ENCODE results near the gene DNAAF1.

GRCh38 chr16:84165746-84166145 is 20.6 kb downstream of the DNAAF1 start:
- TF ChIP-seq CTCF (IDR thresholded peaks at IDR 0.05) (no peak), POLR2A (IDR thresholded peaks at IDR 0.05) (no peak)

All from heart left ventricle (tissue), 13 donors.